SK-N-MC (cell line): ENCODE data around the gene ZNF827.

Experiments
- FOXP2 ChIP-seq: optimal IDR thresholded peaks from 2 replicates; pipeline ENCODE3; 2011; ENCODE audit warnings: mild to moderate bottlenecking, moderate library complexity; ENCODE audit not compliant: insufficient read depth; ENCODE audit errors: extremely low read length, control extremely low read depth
- POLR2AphosphoS5 ChIP-seq: IDR thresholded peaks from 2 replicates; pipeline ENCODE4 v1.6.1; 2012; ENCODE audit warnings: mild to moderate bottlenecking, low read depth, low read length, borderline replicate concordance

DNA sequence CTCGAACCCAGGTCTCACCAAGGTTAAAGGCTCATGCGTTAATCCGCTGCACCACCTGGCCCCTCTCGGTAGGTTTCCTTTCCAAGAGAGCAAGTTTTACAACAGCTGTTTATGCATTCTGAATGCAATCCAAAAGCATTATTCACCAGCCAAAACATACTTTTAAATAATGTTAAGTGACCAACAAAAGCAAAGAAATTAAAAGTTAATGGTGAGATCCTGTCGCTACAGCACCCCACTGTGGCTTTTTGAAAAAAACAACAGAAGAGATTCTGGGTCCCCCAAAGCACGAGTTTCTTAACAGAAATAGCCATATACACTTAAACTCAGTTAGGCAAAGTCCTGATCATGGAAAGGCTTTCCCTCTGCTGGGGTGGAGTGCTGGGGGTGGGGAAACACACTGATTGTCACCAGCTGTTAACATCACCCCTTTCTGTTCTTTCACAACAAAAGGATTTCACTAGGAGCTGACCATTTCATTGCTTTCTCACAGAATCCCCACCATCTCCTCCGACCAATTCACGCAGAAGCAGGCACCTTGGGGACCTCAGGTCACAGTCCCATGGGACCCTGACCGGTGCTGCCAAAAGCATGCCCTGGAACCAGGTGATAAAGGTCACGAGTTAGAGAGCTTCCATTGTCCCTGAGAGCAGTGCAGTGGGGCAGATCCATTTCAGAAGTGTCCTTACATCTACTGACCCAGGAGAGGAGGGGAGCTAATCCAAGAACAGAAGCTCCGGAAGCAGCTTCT, 51.2 kb downstream of the ZNF827 start:
- TF ChIP-seq POLR2AphosphoS5 (no peak), FOXP2 (no peak)
